GM19043 (cell line): ENCODE measurements around the gene PAX3.
"Not testable (repeated sequence)": the region's sequence is repeated elsewhere in the genome, so short reads cannot be mapped to it uniquely, and the experiment has no call there.

Experiments
- ATAC-seq: cut with Tn5 transposase; IDR thresholded peaks from one replicate; pipeline ENCODE4 v1.9.1; 2021; ENCODE audit warnings: low read depth; ENCODE audit not compliant: unreplicated experiment

The PAX3 gene

GRCh38 chr2:222160125-222160524, 138.7 kb downstream of the PAX3 start:
- ATAC-seq: no peak

- no peak for ATAC-seq
Observed at GRCh38 chr2:222159221-222159620, 139.6 kb downstream of the PAX3 start.

DNA sequence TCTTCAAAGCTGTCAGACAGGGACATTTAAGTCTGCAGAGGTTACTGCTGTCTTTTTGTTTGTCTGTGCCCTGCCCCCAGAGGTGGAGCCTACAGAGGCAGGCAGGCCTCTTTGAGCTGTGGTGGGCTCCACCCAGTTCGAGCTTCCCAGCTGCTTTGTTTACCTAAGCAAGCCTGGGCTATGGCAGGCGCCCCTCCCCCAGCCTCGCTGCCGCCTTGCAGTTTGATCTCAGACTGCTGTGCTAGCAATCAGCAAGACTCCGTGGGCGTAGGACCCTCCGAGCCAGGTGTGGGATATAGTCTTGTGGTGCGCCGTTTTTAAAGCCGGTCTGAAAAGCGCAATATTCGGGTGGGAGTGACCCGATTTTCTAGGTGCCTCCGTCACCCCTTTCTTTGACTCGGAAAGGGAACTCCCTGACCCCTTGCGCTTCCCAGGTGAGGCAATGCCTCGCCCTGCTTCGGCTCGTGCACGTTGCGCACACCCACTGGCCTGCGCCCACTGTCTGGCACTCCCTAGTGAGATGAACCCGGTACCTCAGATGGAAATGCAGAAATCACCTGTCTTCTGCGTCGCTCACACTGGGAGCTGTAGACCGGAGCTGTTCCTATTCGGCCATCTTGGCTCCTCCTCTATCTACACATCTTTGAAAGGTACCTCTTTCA, 143.7 kb downstream of the PAX3 start:
- not testable (repeated sequence) for ATAC-seq
